CMK (cell line): ENCODE data around the gene ARV1.
"Not testable (repeated sequence)": the region's sequence is repeated elsewhere in the genome, so short reads cannot be mapped to it uniquely, and the experiment has no call there.

Source experiments
- DNase-seq: peaks from one replicate; pipeline ENCODE4 v3.0.0-alpha.2; 2010; ENCODE audit warnings: low read depth

ARV1 gene

DNA sequence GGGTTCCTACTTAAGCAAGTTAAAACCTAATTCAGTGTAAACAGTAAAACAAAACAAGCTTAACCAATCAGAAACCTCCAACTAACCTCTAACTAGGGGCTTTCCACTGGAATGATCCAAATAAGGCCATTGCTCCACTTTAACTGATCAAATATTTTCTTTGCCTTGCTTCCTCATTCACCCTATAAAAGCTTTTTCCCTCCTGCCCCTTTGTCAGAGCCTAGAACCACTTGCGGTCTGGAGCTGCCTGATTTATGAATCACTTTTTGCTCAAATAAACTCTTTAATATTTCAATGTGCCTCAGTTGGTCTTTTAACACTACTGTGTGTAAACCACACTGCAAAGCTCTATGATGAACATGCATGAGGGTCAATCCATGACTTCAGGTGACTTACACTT, 65.7 kb downstream of the ARV1 start:
- no peak for DNase-seq

DNA sequence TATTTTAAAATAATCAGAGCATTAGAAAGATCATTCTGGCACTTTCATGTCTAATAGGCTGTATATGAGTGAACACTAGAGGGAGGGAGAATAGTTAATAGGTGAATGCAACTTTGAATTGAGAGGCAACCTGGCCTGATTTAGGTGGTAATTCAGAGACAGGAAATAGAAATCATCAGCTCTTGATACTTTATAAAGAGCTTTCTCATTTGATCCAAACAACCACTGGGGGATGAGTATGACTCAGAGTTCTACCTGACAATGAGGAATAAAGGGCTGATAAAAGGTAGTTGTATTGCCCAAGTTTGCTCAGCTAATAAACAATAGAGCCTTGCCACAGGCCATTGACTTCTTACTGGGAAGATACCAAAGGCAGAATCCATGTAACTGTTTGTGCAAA, 66.4 kb downstream of the ARV1 start:
- DNase-seq, result no peak

DNA sequence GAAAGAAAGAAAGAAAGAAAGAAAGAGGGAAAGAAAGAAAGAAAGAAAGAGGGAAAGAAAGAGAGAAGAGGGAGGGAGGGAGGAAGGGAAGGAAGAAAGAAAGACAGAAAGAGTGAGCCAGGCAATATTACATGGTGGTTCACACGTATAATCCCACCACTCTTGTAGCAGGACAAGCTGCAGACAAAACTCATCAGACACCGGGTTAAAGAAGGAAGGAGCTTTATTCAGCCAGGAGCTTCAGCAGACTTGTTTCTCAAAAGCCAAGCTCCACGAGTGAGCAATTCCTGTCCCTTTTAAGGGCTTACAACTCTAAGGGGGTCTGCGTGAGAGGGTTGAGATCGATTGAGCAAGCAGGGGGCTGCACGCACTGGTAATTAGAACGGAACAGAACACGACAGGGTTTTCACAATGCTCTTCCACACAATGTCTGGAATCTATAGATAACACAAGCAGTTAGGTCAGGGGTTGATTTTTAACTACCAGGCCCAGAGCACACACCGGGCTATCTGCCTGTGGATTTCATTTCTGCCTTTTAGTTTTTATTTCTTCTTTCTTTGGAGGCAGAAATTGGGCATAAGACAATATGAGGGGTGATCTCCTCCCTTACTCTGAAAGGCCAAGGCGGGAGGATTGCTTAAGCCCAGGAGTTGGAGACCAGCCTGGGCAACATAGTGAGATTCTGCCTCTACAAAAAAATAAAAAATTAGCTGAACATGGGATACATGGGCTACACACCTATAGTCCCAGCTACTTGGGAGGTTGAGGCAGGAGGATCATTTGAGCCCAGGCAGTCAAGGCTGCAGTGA, 67.2 kb downstream of the ARV1 start:
- not testable (repeated sequence) for DNase-seq

DNA sequence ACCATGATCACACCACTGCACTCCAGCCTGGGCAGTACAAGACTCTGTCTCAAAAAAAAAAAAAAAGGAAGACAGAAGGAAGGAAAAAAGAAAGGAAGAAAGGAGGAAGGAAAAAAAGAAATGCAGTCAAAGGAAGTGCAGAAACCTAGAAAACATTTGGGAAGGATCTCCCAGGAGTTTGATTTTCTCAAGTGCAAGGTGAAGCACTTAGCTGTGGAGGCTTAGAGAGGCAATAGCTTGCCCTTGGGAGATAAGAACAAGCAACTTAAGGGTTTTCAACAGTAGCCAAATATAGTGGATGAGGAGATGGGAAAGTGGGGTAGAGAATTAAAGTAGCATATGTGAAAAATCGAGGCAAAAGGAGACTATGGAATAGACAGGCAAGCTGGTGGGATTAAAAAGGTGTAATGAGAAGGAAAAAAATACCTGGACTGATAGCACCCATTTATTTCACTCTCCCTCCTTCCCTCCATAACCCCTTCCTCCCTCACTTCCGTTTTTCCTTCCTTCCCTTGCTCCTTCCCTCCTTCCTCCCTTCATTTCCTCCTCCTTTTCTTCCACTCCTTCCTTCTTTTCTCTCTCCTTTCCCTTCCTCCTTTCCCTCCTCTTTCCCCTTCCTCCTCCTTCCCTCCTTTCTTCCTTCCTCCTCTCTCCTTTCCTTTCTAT, 68.0 kb downstream of the ARV1 start:
- no peak for DNase-seq

DNA sequence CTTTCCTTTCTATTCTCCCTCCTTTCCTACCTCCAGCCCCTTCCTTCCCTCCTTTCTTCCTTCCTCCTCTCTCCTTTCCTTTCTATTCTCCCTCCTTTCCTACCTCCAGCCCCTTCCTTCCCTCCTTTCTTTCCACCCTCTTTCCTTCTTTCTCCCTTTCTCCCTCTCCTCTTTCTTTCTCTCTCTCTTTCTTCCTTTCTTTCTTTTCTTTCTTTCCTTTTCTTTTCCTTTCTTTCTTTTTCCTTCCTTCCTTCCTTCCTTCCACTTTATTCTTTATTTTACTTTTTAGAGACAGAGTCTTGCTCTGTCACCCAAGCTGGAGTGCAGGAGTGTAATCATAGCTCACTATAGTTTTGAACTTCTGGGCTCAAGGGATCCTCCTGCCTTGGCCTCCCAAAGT, 68.6 kb downstream of the ARV1 start:
- DNase-seq, result not testable (repeated sequence)

DNA sequence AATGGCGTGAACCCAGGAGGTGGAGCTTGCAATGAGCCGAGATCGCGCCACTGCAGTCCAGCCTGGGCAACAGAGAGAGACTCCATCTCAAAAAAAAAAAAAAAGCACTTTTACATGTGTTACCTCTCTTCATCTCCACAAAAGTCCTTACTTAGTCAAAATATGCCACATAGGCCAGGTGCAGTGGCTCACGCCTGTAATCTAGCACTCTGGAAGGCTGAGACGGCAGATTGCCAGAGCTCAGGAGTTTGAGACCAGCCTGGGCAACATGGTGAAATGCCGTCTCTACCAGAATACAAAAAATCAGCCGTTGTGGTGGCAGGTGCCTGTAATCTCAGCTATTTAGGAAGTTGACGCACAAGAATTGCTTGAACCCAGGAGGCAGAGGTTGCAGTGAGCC, 69.5 kb downstream of the ARV1 start:
- DNase-seq, result not testable (repeated sequence)

DNA sequence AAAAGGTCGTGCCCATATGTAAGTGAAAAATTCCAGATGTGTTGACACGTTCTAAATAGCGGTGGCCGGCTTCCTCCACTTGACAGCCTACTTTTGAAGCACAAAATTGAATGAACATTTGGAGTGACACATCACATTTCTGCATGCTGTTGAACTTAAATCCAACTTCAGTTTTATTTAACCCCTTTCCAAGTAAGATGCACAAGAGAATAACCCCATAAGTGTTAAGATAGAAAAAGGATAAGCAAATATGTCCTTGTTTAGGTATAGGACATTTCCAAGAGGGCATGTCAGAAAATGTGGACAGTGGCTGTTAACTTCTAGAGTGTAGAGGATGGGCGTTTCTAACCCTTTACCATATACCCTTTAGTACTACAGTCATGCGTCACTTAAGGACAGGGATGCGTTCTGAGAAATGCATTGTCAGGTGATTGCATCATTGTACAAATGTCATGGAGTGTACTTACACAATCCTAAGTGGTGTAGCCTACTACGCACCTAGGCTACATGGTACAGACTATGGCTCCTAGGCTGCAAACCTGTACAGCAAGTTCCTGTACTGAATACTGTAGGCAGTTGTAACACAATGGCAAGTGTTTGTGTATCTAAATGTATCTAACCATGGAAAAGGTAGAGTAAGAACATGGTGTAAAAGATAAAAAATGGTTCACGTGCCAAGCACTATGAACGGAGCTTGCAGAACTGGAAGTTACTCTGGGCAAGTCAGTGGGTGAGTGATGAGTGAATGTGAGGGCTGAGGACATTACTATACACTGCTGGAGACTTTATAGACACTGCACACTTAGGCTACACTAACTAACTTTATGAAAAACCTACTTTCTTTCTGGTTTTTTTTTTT, 70.5 kb downstream of the ARV1 start:
- DNase-seq, result no peak
